Mesenchymal stem cell (in vitro differentiated cells and primary cell): ENCODE results near the gene ADAMTSL1.

Experiments
- DNase-seq: peaks from one replicate; pipeline ENCODE4 v3.0.0-alpha.2; 2013
- H2AFZ ChIP-seq: one replicate; pipeline ENCODE4 v1.6.1; 2013; ENCODE audit warnings: low read depth, mild to moderate bottlenecking, control low read depth, inconsistent platforms, low read length, moderate library complexity
- H2AK5ac ChIP-seq: 2 replicates; pipeline ENCODE4 v1.6.1; 2013; ENCODE audit warnings: low read length, moderate library complexity, mild to moderate bottlenecking, inconsistent platforms; ENCODE audit not compliant: severe bottlenecking
- H2BK120ac ChIP-seq: one replicate; pipeline ENCODE4 v1.6.1; 2013; ENCODE audit warnings: low read depth, mild to moderate bottlenecking, inconsistent platforms, low read length, moderate library complexity
- H2BK12ac ChIP-seq, 2 experiments: one replicate each; pipeline ENCODE4 v1.6.1; 2013; ENCODE audit warnings: inconsistent platforms in 2 of 2, low read length in 2 of 2, mild to moderate bottlenecking in 2 of 2, moderate library complexity in 2 of 2, control low read depth in 1 of 2
- H2BK15ac ChIP-seq: one replicate; pipeline ENCODE4 v1.6.1; 2013; ENCODE audit warnings: mild to moderate bottlenecking, low read depth, inconsistent platforms; ENCODE audit not compliant: poor library complexity, severe bottlenecking
- H2BK5ac ChIP-seq: 2 replicates; pipeline ENCODE4 v1.6.1; 2013; ENCODE audit warnings: low read depth, mild to moderate bottlenecking, low read length, control low read depth, inconsistent platforms; ENCODE audit not compliant: poor library complexity, severe bottlenecking
- H3K14ac ChIP-seq, 2 experiments: one replicate each; pipeline ENCODE4 v1.6.1; 2013; ENCODE audit warnings: inconsistent platforms in 2 of 2, low read length in 2 of 2, control low read depth in 1 of 2, mild to moderate bottlenecking in 1 of 2, moderate library complexity in 1 of 2
- H3K18ac ChIP-seq, 2 experiments: one replicate each; pipeline ENCODE4 v1.6.1; 2013; ENCODE audit warnings: inconsistent platforms in 2 of 2, low read length in 2 of 2, control low read depth in 1 of 2, low read depth in 1 of 2, mild to moderate bottlenecking in 1 of 2
- H3K23ac ChIP-seq, 2 experiments: one replicate each; pipeline ENCODE4 v1.6.1; 2013; ENCODE audit warnings: inconsistent platforms in 2 of 2, low read length in 2 of 2, mild to moderate bottlenecking in 2 of 2, moderate library complexity in 2 of 2, control low read depth in 1 of 2
- H3K27ac ChIP-seq: 2 replicates; pipeline ENCODE4 v1.5.1; 2013; ENCODE audit warnings: mild to moderate bottlenecking, moderate library complexity, low read length, control low read depth, inconsistent platforms; ENCODE audit not compliant: poor library complexity, severe bottlenecking
- H3K27me3 ChIP-seq, 2 experiments: 2 replicates each; pipeline versions ENCODE4 v1.6.1 to v1.7.0; 2013; ENCODE audit warnings: low read length in 2 of 2, mild to moderate bottlenecking in 2 of 2, moderate library complexity in 2 of 2, control low read depth in 1 of 2, inconsistent platforms in 1 of 2; ENCODE audit not compliant: control insufficient read depth in 1 of 2, insufficient read depth in 1 of 2
- H3K36me3 ChIP-seq, 2 experiments: 2 replicates each; pipeline versions ENCODE4 v1.6.1 to v1.7.0; 2013; ENCODE audit warnings: low read length in 2 of 2, control low read depth in 1 of 2, inconsistent platforms in 1 of 2, low read depth in 1 of 2, mild to moderate bottlenecking in 1 of 2; ENCODE audit not compliant: insufficient read depth in 2 of 2, control insufficient read depth in 1 of 2
- H3K4ac ChIP-seq, 2 experiments: one replicate each; pipeline ENCODE4 v1.6.1; 2013; ENCODE audit warnings: inconsistent platforms in 2 of 2, low read length in 2 of 2, mild to moderate bottlenecking in 2 of 2, moderate library complexity in 2 of 2, control low read depth in 1 of 2, low read depth in 1 of 2
- H3K4me1 ChIP-seq: 2 replicates; pipeline ENCODE4 v1.6.1; 2013; ENCODE audit warnings: low read depth, low read length, control low read depth; ENCODE audit not compliant: control insufficient read depth, insufficient read depth
- H3K4me2 ChIP-seq: 2 replicates; pipeline ENCODE4 v1.6.1; 2013; ENCODE audit warnings: low read length, mild to moderate bottlenecking, inconsistent platforms; ENCODE audit not compliant: poor library complexity, severe bottlenecking
- H3K4me3 ChIP-seq, 2 experiments: 2 replicates each; pipeline versions ENCODE4 v1.5.1 to v1.7.0; 2013; ENCODE audit warnings: low read length in 2 of 2, mild to moderate bottlenecking in 2 of 2, control low read depth in 1 of 2, low read depth in 1 of 2; ENCODE audit not compliant: insufficient read depth in 1 of 2
- H3K79me1 ChIP-seq: replicated peaks from 2 replicates; pipeline ENCODE4 v1.6.1; 2013; ENCODE audit warnings: mild to moderate bottlenecking, control low read depth, low read length, inconsistent platforms; ENCODE audit not compliant: poor library complexity, severe bottlenecking
- H3K9ac ChIP-seq: 2 replicates; pipeline ENCODE4 v1.7.0; 2013; ENCODE audit warnings: mild to moderate bottlenecking, low read length, moderate library complexity
- H3K9me3 ChIP-seq: 2 replicates; pipeline ENCODE4 v1.7.0; 2013; ENCODE audit warnings: mild to moderate bottlenecking, low read length; ENCODE audit not compliant: control insufficient read depth
- H4K8ac ChIP-seq: one replicate; pipeline ENCODE4 v1.6.1; 2013; ENCODE audit warnings: inconsistent platforms, mild to moderate bottlenecking, low read length, moderate library complexity
- H4K91ac ChIP-seq: one replicate; pipeline ENCODE4 v1.6.1; 2013; ENCODE audit warnings: mild to moderate bottlenecking, low read length, inconsistent platforms
- WGBS: methylation state at CpG from one replicate; pipeline ENCODE4 v1.1.7; 2013; ENCODE audit warnings: mixed read lengths; 5-methylcytosine and 5-hydroxymethylcytosine counted together

Gene ADAMTSL1

GRCh38 chr9:18739641-18740318 is 265.8 kb downstream of the ADAMTSL1 start:
- H3K4me1 ChIP-seq = peaks cover 6% of the 10 kb centered on the region
- H2BK120ac ChIP-seq = no peak overlapping the region
- no peak overlapping the region for H3K4me3 ChIP-seq
- H2AFZ ChIP-seq = no peak overlapping the region
- DNase-seq = no peak
- no peak overlapping the region for H3K4ac ChIP-seq
- no peaks in the 10 kb centered on the region for H3K9me3 ChIP-seq
- H2BK15ac ChIP-seq = no peak overlapping the region
- peak overlapping the region; percentile 24 for H3K27ac ChIP-seq
- H3K18ac ChIP-seq = no peak overlapping the region
- no peak overlapping the region for H2AK5ac ChIP-seq
- H2BK5ac ChIP-seq = no peak overlapping the region
- WGBS = 94% methylated on average over 4 of the region's 5 CpGs
- no peak overlapping the region for H4K91ac ChIP-seq
- H3K9ac ChIP-seq = no peak overlapping the region
- no peak overlapping the region for H4K8ac ChIP-seq
- H3K36me3 ChIP-seq = peaks cover 0 to 93% of the 10 kb centered on the region in 2 experiments
- no peaks in the 10 kb centered on the region for H3K79me1 ChIP-seq
- no peak overlapping the region for H3K4me2 ChIP-seq
- no peak overlapping the region for H3K14ac ChIP-seq
- H2BK12ac ChIP-seq = no peak overlapping the region
- no peak overlapping the region for H3K23ac ChIP-seq
- H3K27me3 ChIP-seq = no peaks in the 10 kb centered on the region

- H3K79me1 ChIP-seq = no peaks in the 10 kb centered on the region
- H2AFZ ChIP-seq = no peak overlapping the region
- 100% methylated on average over 1 of the region's 1 CpG for WGBS
- H2BK12ac ChIP-seq = no peak overlapping the region
- no peak overlapping the region for H2AK5ac ChIP-seq
- H3K23ac ChIP-seq = no peak overlapping the region
- H3K9me3 ChIP-seq = no peaks in the 10 kb centered on the region
- H4K91ac ChIP-seq = no peak overlapping the region
- no peak overlapping the region for H3K9ac ChIP-seq
- no peak overlapping the region for H4K8ac ChIP-seq
- H3K4me3 ChIP-seq = no peak overlapping the region
- no peaks in the 10 kb centered on the region for H3K27me3 ChIP-seq
- peaks cover 0 to 93% of the 10 kb centered on the region in 2 experiments for H3K36me3 ChIP-seq
- no peak for DNase-seq
- H2BK5ac ChIP-seq = no peak overlapping the region
- H2BK120ac ChIP-seq = no peak overlapping the region
- no peak overlapping the region for H3K18ac ChIP-seq
- H3K4me1 ChIP-seq = peaks cover 9% of the 10 kb centered on the region
- no peak overlapping the region for H3K4ac ChIP-seq
- H3K27ac ChIP-seq = no peak overlapping the region
- no peak overlapping the region for H3K14ac ChIP-seq
- H2BK15ac ChIP-seq = no peak overlapping the region
- no peak overlapping the region for H3K4me2 ChIP-seq
Measured at GRCh38 chr9:18741359-18741758, 267.4 kb downstream of the ADAMTSL1 start.

GRCh38 chr9:18741945-18742344 is 268.0 kb downstream of the ADAMTSL1 start:
- Histone ChIP-seq H3K9ac (no peak overlapping the region), H3K27me3 (no peaks in the 10 kb centered on the region), H3K18ac (no peak overlapping the region), H3K4me1 (peaks cover 9% of the 10 kb centered on the region), H3K23ac (no peak overlapping the region), H3K4ac (no peak overlapping the region), H2BK12ac (no peak overlapping the region), H4K8ac (no peak overlapping the region), H3K9me3 (no peaks in the 10 kb centered on the region), H3K4me3 (no peak overlapping the region), H3K79me1 (no peaks in the 10 kb centered on the region), H2BK5ac (no peak overlapping the region), H3K27ac (no peak overlapping the region), H2AFZ (no peak overlapping the region), H2BK15ac (no peak overlapping the region), H2BK120ac (no peak overlapping the region), H4K91ac (no peak overlapping the region), H3K14ac (no peak overlapping the region), H2AK5ac (no peak overlapping the region), H3K36me3 (peaks cover 0 to 94% of the 10 kb centered on the region in 2 experiments), H3K4me2 (no peak overlapping the region)
- no peak for DNase-seq
- WGBS = 100% methylated on average over 1 of the region's 1 CpG

- Histone ChIP-seq H3K4me2 (no peak overlapping the region), H3K23ac (no peak overlapping the region), H3K27ac (no peak overlapping the region), H3K18ac (no peak overlapping the region), H2AFZ (no peak overlapping the region), H3K9me3 (no peaks in the 10 kb centered on the region), H2BK12ac (no peak overlapping the region), H4K91ac (no peak overlapping the region), H3K4me3 (no peak overlapping the region), H3K4ac (no peak overlapping the region), H3K14ac (no peak overlapping the region), H2AK5ac (no peak overlapping the region), H3K9ac (no peak overlapping the region), H3K27me3 (no peaks in the 10 kb centered on the region), H3K79me1 (no peaks in the 10 kb centered on the region), H2BK5ac (no peak overlapping the region), H3K36me3 (peaks cover 0 to 96% of the 10 kb centered on the region in 2 experiments), H2BK15ac (no peak overlapping the region), H3K4me1 (peaks cover 9% of the 10 kb centered on the region), H4K8ac (no peak overlapping the region), H2BK120ac (no peak overlapping the region)
- DNase-seq = no peak
- WGBS = 71% methylated on average over 5 of the region's 6 CpGs
Measured at GRCh38 chr9:18743421-18743820, 269.5 kb downstream of the ADAMTSL1 start.
